GM18868 (cell line): Measurements from ENCODE around the gene KIAA1755.

ENCODE experiments used
- ATAC-seq: cut with Tn5 transposase; IDR thresholded peaks from one replicate; pipeline ENCODE4 v1.9.1; 2021; ENCODE audit warnings: mild to moderate bottlenecking, moderate library complexity; ENCODE audit not compliant: unreplicated experiment

The KIAA1755 gene

GRCh38 chr20:38168791-38169589, 91.5 kb downstream of the KIAA1755 start:
- no peak for ATAC-seq

- no peak for ATAC-seq
These were observed 92.4 kb downstream of the KIAA1755 start for GRCh38 chr20:38167851-38168760.

- ATAC-seq = no peak
These were observed 93.1 kb downstream of the KIAA1755 start for GRCh38 chr20:38167328-38167850.

DNA sequence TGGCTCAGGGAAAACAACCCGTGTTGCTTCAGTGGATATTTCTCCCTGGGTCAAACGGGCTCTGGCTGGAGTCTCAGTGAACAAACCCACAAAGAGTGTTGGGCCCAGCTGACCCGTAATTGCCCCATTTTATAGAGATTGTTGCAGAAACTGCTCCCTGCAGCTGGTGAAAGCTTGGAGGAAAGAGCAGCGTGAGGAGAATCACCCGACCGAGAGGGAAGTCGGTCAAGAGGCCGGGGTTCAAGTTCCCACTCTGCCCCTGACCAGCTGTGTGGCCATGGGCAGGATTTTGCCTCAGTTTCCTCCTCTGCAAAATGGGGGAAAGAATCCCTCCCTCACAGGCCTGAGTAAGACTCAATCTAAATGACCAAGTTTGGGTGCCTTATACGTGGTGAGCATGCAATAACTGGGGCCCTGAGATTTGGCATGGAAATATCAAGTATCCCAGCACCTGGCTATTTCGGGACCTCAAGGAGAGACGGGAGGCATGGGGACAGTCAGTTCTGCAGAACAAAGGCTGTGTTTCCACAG, 93.8 kb downstream of the KIAA1755 start:
- no peak for ATAC-seq

GRCh38 chr20:38165966-38166702, 94.4 kb downstream of the KIAA1755 start:
- no peak for ATAC-seq

GRCh38 chr20:38165089-38165965, 95.2 kb downstream of the KIAA1755 start, which contains the start of gene TGM2:
TSS of gene TGM2 (minus strand) at chr20:38165270. CDS start at chr20:38165198, 72 bp downstream.
- peak; percentile 74 for ATAC-seq

- no peak for ATAC-seq
These were observed 95.9 kb downstream of the KIAA1755 start for GRCh38 chr20:38164624-38165088.

GRCh38 chr20:38164069-38164468, 96.5 kb downstream of the KIAA1755 start:
- no peak for ATAC-seq

DNA sequence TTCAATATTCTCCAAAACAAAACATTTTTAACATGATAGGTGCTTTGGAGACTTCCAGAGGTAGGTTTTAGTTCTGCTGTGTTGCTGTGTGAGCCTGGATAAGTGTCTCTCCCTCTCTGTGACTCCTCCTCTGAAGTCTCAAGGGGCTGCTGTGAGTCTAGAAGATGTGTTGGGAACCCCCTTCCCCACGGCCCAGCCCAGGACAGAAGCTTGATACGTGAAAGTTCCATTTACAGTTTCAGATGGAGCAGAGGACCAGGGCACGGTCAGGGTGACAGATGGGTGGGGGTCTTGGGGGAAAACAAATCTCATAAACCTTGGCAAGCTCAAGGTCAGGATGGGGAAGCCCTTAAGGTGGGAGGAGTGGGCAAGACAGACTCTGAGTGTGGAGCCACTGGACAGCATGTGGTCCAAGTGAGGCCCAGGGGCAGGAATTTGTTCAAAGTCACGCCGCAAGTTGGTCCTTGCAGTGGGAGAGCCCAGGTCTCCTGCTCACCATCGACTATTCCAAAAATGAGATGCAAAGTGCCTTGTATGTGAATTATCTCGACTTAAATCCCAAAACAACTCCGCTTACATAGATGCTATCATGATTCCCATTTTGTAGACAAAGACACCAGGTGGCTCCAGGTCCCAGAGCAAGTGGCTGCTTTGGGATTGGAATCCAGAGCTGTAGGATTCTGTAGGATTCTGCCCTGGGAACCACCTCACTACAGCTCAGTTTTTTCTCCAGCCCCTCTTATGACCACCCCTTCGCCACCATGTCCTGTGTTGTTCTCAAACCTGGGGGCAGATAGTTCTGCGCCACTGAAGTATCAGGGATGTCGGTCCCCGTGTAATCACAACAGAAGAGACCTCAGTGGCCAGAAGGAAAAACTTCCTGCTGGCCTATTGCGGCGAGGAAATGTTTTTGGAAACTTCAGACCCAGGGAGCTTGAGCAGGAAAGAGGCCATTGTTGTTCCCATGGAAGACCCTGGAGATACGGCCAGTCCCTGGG, 97.4 kb downstream of the KIAA1755 start:
- ATAC-seq = no peak

GRCh38 chr20:38162149-38162548, 98.4 kb downstream of the KIAA1755 start:
- ATAC-seq = no peak

DNA sequence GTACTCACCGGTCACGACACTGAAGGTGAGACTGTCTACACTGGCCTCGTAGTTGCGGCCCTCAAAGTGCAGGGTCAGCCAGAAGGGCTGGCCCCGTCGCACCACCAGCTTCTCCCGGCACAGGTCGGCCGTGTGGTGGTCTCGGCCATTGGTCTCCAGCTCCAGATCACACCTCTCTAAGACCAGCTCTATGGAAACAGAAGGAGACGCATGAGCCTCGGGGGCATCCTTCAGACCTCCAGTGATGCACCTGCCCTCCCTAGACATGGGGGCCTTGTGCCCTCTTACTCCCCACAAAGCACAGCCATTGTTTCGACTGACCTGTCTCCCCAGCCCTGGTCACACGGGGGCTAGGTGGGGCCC, 99.1 kb downstream of the KIAA1755 start:
- ATAC-seq = no peak
